ENCODE data around the gene SLC7A9. TPM values are rescaled to one million over a fixed set of nuclear protein-coding genes. Genes with fewer than 3 reads are reported as not detected.
A peak's percentile ranks its signal among the peaks of the same experiment; 100 is the strongest.

Gene SLC7A9
- total RNA-seq, 1 experiment from 2014 or later: 0.11 TPM

GRCh38 chr19:32812571-32812970 lies 57.0 kb downstream of the SLC7A9 start (continued):
- TF ChIP-seq ZNF425 (CRISPR knock-in tag; conservative IDR thresholded peaks at IDR 0.05) (no peak), AFF4 (CRISPR knock-in tag; IDR thresholded peaks at IDR 0.05; ENCODE audit: borderline replicate concordance) (no peak), FOXP4 (CRISPR knock-in tag; IDR thresholded peaks at IDR 0.05) (no peak)

GRCh38 chr19:32812036-32812435 lies 57.5 kb downstream of the SLC7A9 start:
- no peak overlapping the region for H3K4me3 Mint-ChIP-seq
- no peak for DNase-seq (ENCODE audit: low spot score)
- POLR2A ChIA-PET: no interaction called here
- no peaks in the 10 kb centered on the region for H3K9me3 Mint-ChIP-seq
- TF ChIP-seq USF2 (CRISPR knock-in tag; IDR thresholded peaks at IDR 0.05) (no peak), ZNF671 (CRISPR knock-in tag; IDR thresholded peaks at IDR 0.05) (no peak), SMAD3 (CRISPR knock-in tag; IDR thresholded peaks at IDR 0.05; ENCODE audit: borderline replicate concordance) (no peak), PREB (CRISPR knock-in tag; IDR thresholded peaks at IDR 0.05; ENCODE audit: borderline replicate concordance) (no peak)
- no peak for ATAC-seq
- H3K36me3 Mint-ChIP-seq: no peaks in the 10 kb centered on the region
- H3K27me3 Mint-ChIP-seq (ENCODE audit: low read depth): no peaks in the 10 kb centered on the region; the same call in 1 of the 2 replicates
- peaks cover 31% of the 10 kb centered on the region for H3K4me1 Mint-ChIP-seq
- H3K27ac Mint-ChIP-seq: peak overlapping the region; percentile 46; the same call in 1 of the 2 replicates
- CTCF ChIA-PET: no interaction called here

GRCh38 chr19:32811151-32811550 lies 58.4 kb downstream of the SLC7A9 start:
- Mint-ChIP-seq H3K36me3 (no peaks in the 10 kb centered on the region), H3K4me1 (peaks cover 23% of the 10 kb centered on the region), H3K4me3 (no peak overlapping the region), H3K27ac (no peak overlapping the region), H3K27me3 (ENCODE audit: low read depth) (no peaks in the 10 kb centered on the region; the same call in 1 of the 2 replicates), H3K9me3 (no peaks in the 10 kb centered on the region)
- ChIA-PET CTCF (no interaction called here), POLR2A (no interaction called here)
- ATAC-seq (no peak), DNase-seq (ENCODE audit: low spot score) (no peak)
- TF ChIP-seq ARID4B (CRISPR knock-in tag; IDR thresholded peaks at IDR 0.05; ENCODE audit: borderline replicate concordance) (no peak), ZNF281 (CRISPR knock-in tag; IDR thresholded peaks at IDR 0.05) (no peak), TP53 (CRISPR knock-in tag; IDR thresholded peaks at IDR 0.05) (no peak), ZNF317 (CRISPR knock-in tag; IDR thresholded peaks at IDR 0.05; ENCODE audit: borderline replicate concordance, low read depth) (no peak), E2F4 (CRISPR knock-in tag; IDR thresholded peaks at IDR 0.05; ENCODE audit: borderline replicate concordance, low read depth) (no peak)

Measured in WTC11 (cell line).